ENCODE results near the gene B4GALT2. TPM values are rescaled to one million over a fixed set of nuclear protein-coding genes. Genes with fewer than 3 reads are reported as not detected.

B4GALT2 gene
- total and polyA plus RNA-seq, 9 of the 15 experiments (the other 6 are each of a cell fraction or from before 2014, with no cell fraction given) = 1.3 to 86.8 (median 43.8) TPM

GRCh38 chr1:43978551-43979260, at the start of gene B4GALT2 (continued):
- TF ChIP-seq ZMIZ1 (IDR thresholded peaks at IDR 0.05; ENCODE audit: low read depth in 2 of 2, low read length in 2 of 2) = no peak
- TF ChIP-seq ZNF583 (CRISPR knock-in tag; IDR thresholded peaks at IDR 0.05) = no peak
- no peak for TF ChIP-seq IRF1 (CRISPR knock-in tag; IDR thresholded peaks at IDR 0.05; ENCODE audit: borderline replicate concordance)
- no peak for TF ChIP-seq SMARCA4 (IDR thresholded peaks at IDR 0.05)
- no peak for TF ChIP-seq NFIC (IDR thresholded peaks at IDR 0.05)
- TF ChIP-seq ZNF77 (CRISPR knock-in tag; IDR thresholded peaks at IDR 0.05) = no peak
- no peak for TF ChIP-seq FOXA3 (CRISPR knock-in tag; conservative IDR thresholded peaks at IDR 0.05 in 1 of 2, IDR thresholded peaks at IDR 0.05 in 1 of 2)
- no peak for TF ChIP-seq ZNF707 (CRISPR knock-in tag; conservative IDR thresholded peaks at IDR 0.05)
- TF ChIP-seq ZNF696 (CRISPR knock-in tag; conservative IDR thresholded peaks at IDR 0.05) = no peak
- TF ChIP-seq KLF13 (tag; IDR thresholded peaks at IDR 0.05; ENCODE audit: borderline replicate concordance, low read depth) = no peak
- peak; percentile 54 for TF ChIP-seq SAP30 (IDR thresholded peaks at IDR 0.05; ENCODE audit: borderline replicate concordance, insufficient read depth, low read depth, low read length, poor library complexity, severe bottlenecking)
- TF ChIP-seq CREM (IDR thresholded peaks at IDR 0.05; ENCODE audit: low read depth) = no peak
- TF ChIP-seq ARID3B (CRISPR knock-in tag; IDR thresholded peaks at IDR 0.05; ENCODE audit: borderline replicate concordance) = no peak
- TF ChIP-seq DMBX1 (CRISPR knock-in tag; IDR thresholded peaks at IDR 0.05; ENCODE audit: borderline replicate concordance) = no peak
- no peak for TF ChIP-seq HDAC2 (IDR thresholded peaks at IDR 0.05)
- 0 out of 4 replicates have a peak, but pooled peaks of 1 of the 2 experiments have one; percentile 27 for TF ChIP-seq MAZ (CRISPR knock-in tag; conservative IDR thresholded peaks at IDR 0.05 in 1 of 2, IDR thresholded peaks at IDR 0.05 in 1 of 2)
- no peak for TF ChIP-seq AFF1 (IDR thresholded peaks at IDR 0.05; ENCODE audit: low read depth in 1 of 2, partially characterized antibody in 2 of 2)

Measured in K562 (cell line).